GM18502 (cell line): ENCODE results near the gene TAF10.

Source experiments
- ATAC-seq: cut with Tn5 transposase; IDR thresholded peaks from one replicate; pipeline ENCODE4 v1.9.1; 2021; ENCODE audit warnings: mild to moderate bottlenecking; ENCODE audit not compliant: unreplicated experiment, poor library complexity

Gene TAF10

GRCh38 chr11:6610591-6610990 lies 1.4 kb downstream of the TAF10 start:
- no peak for ATAC-seq

GRCh38 chr11:6609502-6610015 lies 2.5 kb downstream of the TAF10 start:
- no peak for ATAC-seq

GRCh38 chr11:6608726-6609501 lies 3.1 kb downstream of the TAF10 start:
- no peak for ATAC-seq

- no peak for ATAC-seq
Observed at GRCh38 chr11:6608011-6608410, 4.0 kb downstream of the TAF10 start.

- ATAC-seq = no peak
Observed at GRCh38 chr11:6607190-6607795, 4.7 kb downstream of the TAF10 start.

- ATAC-seq = peak; percentile 40
Observed at GRCh38 chr11:6606471-6607189, 5.4 kb downstream of the TAF10 start.

- no peak for ATAC-seq
Observed at GRCh38 chr11:6604790-6605189, 7.2 kb downstream of the TAF10 start.

- ATAC-seq = peak; percentile 40
Observed at GRCh38 chr11:6604081-6604626, 7.9 kb downstream of the TAF10 start.

- peak; percentile 82 for ATAC-seq
Observed at GRCh38 chr11:6603287-6604080, 8.5 kb downstream of the TAF10 start, which contains the start of the genes ILK and RRP8. Gene ILK, plus strand, starts transcription at chr11:6603774. Its CDS starts 498 bp downstream, at chr11:6604272. Gene RRP8, minus strand, starts transcription at chr11:6603616. Its CDS starts 114 bp downstream, at chr11:6603502.

- ATAC-seq = no peak
Observed at GRCh38 chr11:6602096-6602940, 9.7 kb downstream of the TAF10 start.

GRCh38 chr11:6601041-6601461 lies 11.0 kb downstream of the TAF10 start:
- no peak for ATAC-seq

- no peak for ATAC-seq
Observed at GRCh38 chr11:6599881-6600390, 12.1 kb downstream of the TAF10 start.

- ATAC-seq = no peak
Observed at GRCh38 chr11:6599449-6599848, 12.6 kb downstream of the TAF10 start.

GRCh38 chr11:6598555-6598954 lies 13.5 kb downstream of the TAF10 start:
- ATAC-seq = no peak

- no peak for ATAC-seq
Observed at GRCh38 chr11:6596239-6596877, 15.7 kb downstream of the TAF10 start.

- no peak for ATAC-seq
Observed at GRCh38 chr11:6594142-6594768, 17.8 kb downstream of the TAF10 start.

GRCh38 chr11:6588018-6588417 lies 24.0 kb downstream of the TAF10 start:
- ATAC-seq = no peak
